Common myeloid progenitor, CD34-positive (primary cell): Measurements from ENCODE around the gene ISX. TPM values are rescaled to one million over a fixed set of nuclear protein-coding genes. Genes with fewer than 3 reads are reported as not detected.

Experiments
- CTCF ChIA-PET: fragments of 350-600 bp; sonication (Branson Sonifier 250); formaldehyde crosslinking; loops from one replicate; lab custom pipeline; 2021; ENCODE audit warnings: antibody characterized with exemption; lab: Charles Lee
- POLR2A ChIA-PET: fragments of 350-600 bp; sonication (Branson Sonifier 250); formaldehyde crosslinking; loops from one replicate; lab custom pipeline; 2021; ENCODE audit warnings: antibody characterized with exemption; lab: Charles Lee
- DNase-seq, 3 donors: peaks; one replicate each; pipeline versions ENCODE4 v3.0.0 to v3.0.0-alpha.2; 2013
- H3K27ac ChIP-seq, 2 experiments: 1 replicate in 1 of 2; 2 replicates in 1 of 2; pipeline ENCODE4 v1.7.0; 2013; ENCODE audit warnings: inconsistent platforms in 2 of 2, low read length in 2 of 2, mild to moderate bottlenecking in 2 of 2, low read depth in 1 of 2, moderate library complexity in 1 of 2; ENCODE audit not compliant: severe bottlenecking in 2 of 2, insufficient read depth in 1 of 2, poor library complexity in 1 of 2
- H3K27me3 ChIP-seq, 5 experiments: replicated peaks in 2 of 5; 1 replicate in 3 of 5; 2 replicates in 2 of 5; pipeline versions ENCODE4 v1.6.1 to v1.7.0; 2013; ENCODE audit warnings: low read length in 4 of 5, mild to moderate bottlenecking in 2 of 5, moderate library complexity in 2 of 5, inconsistent platforms in 1 of 5; ENCODE audit not compliant: insufficient read depth in 5 of 5, control insufficient read depth in 4 of 5
- H3K36me3 ChIP-seq, 4 experiments: 1 replicate in 2 of 4; 2 replicates in 2 of 4; pipeline versions ENCODE4 v1.6.1 to v1.7.0; 2013; ENCODE audit warnings: low read length in 3 of 4, control low read depth in 1 of 4, mild to moderate bottlenecking in 1 of 4; ENCODE audit not compliant: control insufficient read depth in 4 of 4, insufficient read depth in 4 of 4
- H3K4me1 ChIP-seq, 4 experiments: 1 replicate in 3 of 4; 2 replicates in 1 of 4; pipeline versions ENCODE4 v1.6.1 to v1.7.1; 2013; ENCODE audit warnings: low read length in 3 of 4, mild to moderate bottlenecking in 3 of 4, control low read depth in 1 of 4, inconsistent platforms in 1 of 4, moderate library complexity in 1 of 4; ENCODE audit not compliant: control insufficient read depth in 4 of 4, insufficient read depth in 4 of 4; ENCODE audit errors: control extremely low read depth in 1 of 4
- H3K4me3 ChIP-seq, 7 experiments: 1 replicate in 4 of 7; 2 replicates in 3 of 7; pipeline versions ENCODE4 v1.5.1 to v1.7.0; 2013; ENCODE audit warnings: mild to moderate bottlenecking in 7 of 7, low read length in 6 of 7, moderate library complexity in 6 of 7, inconsistent platforms in 2 of 7, low read depth in 2 of 7, control low read depth in 1 of 7; ENCODE audit not compliant: insufficient read depth in 4 of 7, control insufficient read depth in 1 of 7; ENCODE audit errors: extremely low read depth in 1 of 7
- H3K9me3 ChIP-seq, 5 experiments: 1 replicate in 4 of 5; 2 replicates in 1 of 5; pipeline versions ENCODE4 v1.6.1 to v1.7.1; 2013; ENCODE audit warnings: low read length in 4 of 5, mild to moderate bottlenecking in 2 of 5, inconsistent platforms in 1 of 5, low read depth in 1 of 5, moderate library complexity in 1 of 5; ENCODE audit not compliant: control insufficient read depth in 4 of 5, insufficient read depth in 2 of 5; ENCODE audit errors: control extremely low read depth in 1 of 5
- WGBS: methylation state at CpG from one replicate; pipeline ENCODE4 v1.1.5; 2013; ENCODE audit not compliant: insufficient coverage; 5-methylcytosine and 5-hydroxymethylcytosine counted together
- polyA plus RNA-seq: library from polyadenylated mRNA; unstranded; fragments of 120-200 nt; gene quantifications from one replicate; pipeline ENCODE4 v1.2.1, GENCODE V29; 2013

Gene ISX
- polyA plus RNA-seq = 0.01 TPM

DNA sequence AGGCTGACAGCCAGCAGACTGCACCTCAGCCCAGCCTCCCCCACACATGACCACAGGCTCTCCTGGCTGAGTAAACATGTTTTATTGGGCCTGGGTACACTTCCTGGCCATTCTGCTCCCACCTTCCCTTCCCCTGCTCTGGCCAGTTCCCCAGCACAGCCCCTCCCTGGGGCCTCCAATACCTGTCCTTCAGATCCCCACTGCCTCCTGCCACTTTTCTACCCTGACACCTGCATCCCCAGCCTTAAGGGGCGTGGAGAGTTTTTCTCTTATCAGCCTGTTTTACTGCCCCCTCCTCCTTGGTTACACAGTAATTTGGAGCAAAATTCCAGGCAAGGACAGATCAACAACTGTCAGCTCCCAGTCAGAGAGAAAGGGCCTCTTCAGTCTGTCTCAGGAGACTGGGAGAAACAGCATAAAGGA, at the start of gene ISX:
Gene ISX (plus strand): TSS at position 363 of the 423 bp plus-strand sequence. CDS start 930 bp downstream, outside the sequence.
- no peaks in the 10 kb centered on the region for H3K27me3 ChIP-seq
- POLR2A ChIA-PET = no interaction called here
- CTCF ChIA-PET = no interaction called here
- H3K4me1 ChIP-seq = peaks cover 0 to 39% (median 1%) of the 10 kb centered on the region in 4 experiments
- no peaks in the 10 kb centered on the region for H3K36me3 ChIP-seq
- no CpG with 5 or more reads among the region's 1 CpG for WGBS
- H3K27ac ChIP-seq = no peak within 1 kb of the TSS
- H3K4me3 ChIP-seq = no peak within 1 kb of the TSS
- DNase-seq = no peak
- H3K9me3 ChIP-seq = peaks cover 0 to 3% (median 0%) of the 10 kb centered on the region in 5 experiments

DNA sequence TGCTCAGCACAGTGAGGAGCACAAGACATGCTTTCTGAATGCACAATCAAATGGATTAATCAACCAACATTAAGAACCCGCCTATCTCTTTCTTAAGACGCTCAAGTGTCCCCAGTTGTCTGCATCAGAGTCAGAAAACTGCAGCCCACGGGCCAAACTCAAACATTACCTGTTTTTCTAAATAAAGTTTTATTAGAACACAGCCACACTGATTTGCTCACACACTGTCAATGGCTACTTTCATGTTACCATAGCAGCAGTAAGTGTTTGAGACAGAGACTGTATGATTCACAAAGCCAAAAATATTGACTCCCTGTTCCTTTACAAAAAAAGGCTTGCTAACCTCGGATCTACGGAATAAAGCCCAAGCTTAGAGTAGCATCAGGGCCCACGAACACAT, 49.0 kb upstream of the ISX start:
- CTCF ChIA-PET = no interaction called here
- Histone ChIP-seq H3K4me1 (no peaks in the 10 kb centered on the region), H3K4me3 (no peak overlapping the region), H3K27me3 (peaks cover 0 to 2% (median 0%) of the 10 kb centered on the region in 5 experiments), H3K36me3 (no peaks in the 10 kb centered on the region), H3K27ac (no peak overlapping the region), H3K9me3 (no peaks in the 10 kb centered on the region)
- no peak for DNase-seq
- POLR2A ChIA-PET = no interaction called here
- WGBS = 98% methylated on average over 5 of the region's 6 CpGs

DNA sequence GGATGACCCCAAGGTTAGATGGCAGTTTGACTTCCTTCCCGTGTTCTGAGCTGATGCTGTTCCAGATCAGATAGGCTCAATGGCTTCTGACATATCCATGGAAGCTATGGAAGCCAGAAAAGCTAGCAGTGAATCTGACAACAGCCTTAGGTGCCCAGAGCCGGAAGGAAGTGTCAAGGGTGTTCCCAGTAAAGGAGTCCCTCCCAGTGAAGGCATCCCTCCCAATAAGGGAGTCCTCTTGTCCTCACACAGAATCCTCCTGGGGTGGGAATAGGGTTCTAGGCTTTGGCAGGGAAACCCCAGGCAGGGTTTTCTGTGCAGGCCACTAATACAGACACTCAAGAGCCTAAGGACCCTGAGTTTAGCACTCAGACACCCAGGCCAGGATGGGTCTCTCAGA, 47.0 kb upstream of the ISX start:
- no peak for DNase-seq
- Histone ChIP-seq H3K9me3 (no peaks in the 10 kb centered on the region), H3K27me3 (no peaks in the 10 kb centered on the region), H3K27ac (no peak overlapping the region), H3K36me3 (no peaks in the 10 kb centered on the region), H3K4me3 (no peak overlapping the region), H3K4me1 (no peaks in the 10 kb centered on the region)
- 88% methylated on average over 2 of the region's 2 CpGs for WGBS
- ChIA-PET CTCF (interaction anchor here (1.1 to 1.2 kb wide), 2 partner anchors 16 to 604 kb away, joined by 3 read pairs; no protein-coding TSS in a partner anchor), POLR2A (no interaction called here)

DNA sequence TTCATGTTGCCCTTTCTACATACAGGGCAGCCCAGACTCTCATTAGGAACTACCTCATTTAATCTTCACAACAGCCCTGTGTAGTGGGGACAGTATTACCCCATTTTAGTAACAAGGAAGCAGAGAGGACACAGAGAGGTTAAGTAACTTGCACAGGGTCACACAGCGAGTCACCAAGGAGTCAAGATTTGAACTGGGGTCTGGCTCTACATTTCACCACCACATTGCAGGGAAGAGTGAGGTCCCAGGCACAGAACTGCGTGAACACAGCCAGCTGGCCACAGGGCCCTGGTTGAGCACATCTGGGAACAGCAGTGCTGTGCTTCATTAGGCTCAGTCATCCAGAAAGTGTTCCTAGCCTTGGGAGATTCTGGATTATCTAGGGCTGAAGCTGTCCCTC, 45.4 kb upstream of the ISX start:
- Histone ChIP-seq H3K9me3 (no peaks in the 10 kb centered on the region), H3K4me1 (no peaks in the 10 kb centered on the region), H3K4me3 (no peak overlapping the region), H3K36me3 (no peaks in the 10 kb centered on the region), H3K27me3 (no peaks in the 10 kb centered on the region), H3K27ac (no peak overlapping the region)
- no peak for DNase-seq
- 100% methylated on average over 2 of the region's 2 CpGs for WGBS
- ChIA-PET POLR2A (no interaction called here), CTCF (interaction anchor here (0.6 to 1.0 kb wide), 3 partner anchors 8 to 605 kb away, joined by 3 read pairs; no protein-coding TSS in a partner anchor)

DNA sequence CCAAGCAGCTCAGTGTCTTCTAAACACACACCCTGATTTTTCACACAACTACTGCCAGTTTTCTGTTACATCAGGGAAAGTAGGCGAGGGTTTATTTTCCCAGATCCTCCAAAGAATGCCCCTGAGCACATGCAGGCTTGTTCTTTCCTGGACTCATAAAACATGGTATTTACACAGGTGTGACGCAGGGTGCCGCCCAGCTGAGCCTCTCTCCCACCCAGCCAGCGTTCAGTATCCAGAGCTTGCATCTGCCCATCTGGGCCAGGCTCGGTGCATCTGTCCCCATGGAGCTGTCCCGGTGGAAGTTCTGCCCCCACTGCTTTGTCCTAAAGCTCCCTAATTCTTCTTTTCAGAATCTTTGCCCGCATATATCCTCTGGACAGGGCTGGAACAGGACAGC, 44.8 kb upstream of the ISX start:
- ChIA-PET POLR2A (no interaction called here), CTCF (interaction anchor here (0.6 to 5.1 kb wide), 5 partner anchors 9 to 607 kb away, joined by 3 to 41 read pairs (median 3); no protein-coding TSS in a partner anchor)
- Histone ChIP-seq H3K9me3 (no peaks in the 10 kb centered on the region), H3K27me3 (no peaks in the 10 kb centered on the region), H3K4me3 (no peak overlapping the region), H3K4me1 (no peaks in the 10 kb centered on the region), H3K36me3 (no peaks in the 10 kb centered on the region), H3K27ac (no peak overlapping the region)
- DNase-seq = no peak
- 83% methylated on average over 7 of the region's 7 CpGs for WGBS

DNA sequence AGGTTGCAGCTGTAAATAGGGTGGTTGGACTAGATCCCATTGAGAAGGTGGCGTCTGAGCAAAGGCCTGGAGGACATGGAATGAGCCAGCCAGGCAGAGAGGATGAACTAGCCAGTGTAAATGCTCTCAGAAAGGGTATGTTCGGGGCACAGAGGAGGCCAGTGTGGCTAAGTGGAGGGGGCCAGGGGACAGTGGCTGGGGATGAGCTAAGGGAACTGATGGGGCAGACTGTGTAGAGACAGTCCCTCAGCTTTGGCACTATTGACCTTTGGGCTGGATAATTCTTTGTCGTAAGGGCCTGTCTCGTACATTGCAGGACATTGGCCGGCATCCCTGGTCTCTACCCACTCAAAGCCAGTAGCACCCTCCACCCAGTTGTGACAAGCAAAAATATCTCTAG, 43.7 kb upstream of the ISX start:
- H3K4me3 ChIP-seq = no peak overlapping the region
- CTCF ChIA-PET = interaction anchor here (0.9 to 5.1 kb wide), 3 partner anchors 16 to 609 kb away, joined by 3 to 41 read pairs (median 4); no protein-coding TSS in a partner anchor
- POLR2A ChIA-PET = no interaction called here
- H3K36me3 ChIP-seq = no peaks in the 10 kb centered on the region
- DNase-seq = no peak
- H3K9me3 ChIP-seq = no peaks in the 10 kb centered on the region
- WGBS = 100% methylated on average over 5 of the region's 5 CpGs
- no peaks in the 10 kb centered on the region for H3K4me1 ChIP-seq
- no peak overlapping the region for H3K27ac ChIP-seq
- H3K27me3 ChIP-seq = no peaks in the 10 kb centered on the region

DNA sequence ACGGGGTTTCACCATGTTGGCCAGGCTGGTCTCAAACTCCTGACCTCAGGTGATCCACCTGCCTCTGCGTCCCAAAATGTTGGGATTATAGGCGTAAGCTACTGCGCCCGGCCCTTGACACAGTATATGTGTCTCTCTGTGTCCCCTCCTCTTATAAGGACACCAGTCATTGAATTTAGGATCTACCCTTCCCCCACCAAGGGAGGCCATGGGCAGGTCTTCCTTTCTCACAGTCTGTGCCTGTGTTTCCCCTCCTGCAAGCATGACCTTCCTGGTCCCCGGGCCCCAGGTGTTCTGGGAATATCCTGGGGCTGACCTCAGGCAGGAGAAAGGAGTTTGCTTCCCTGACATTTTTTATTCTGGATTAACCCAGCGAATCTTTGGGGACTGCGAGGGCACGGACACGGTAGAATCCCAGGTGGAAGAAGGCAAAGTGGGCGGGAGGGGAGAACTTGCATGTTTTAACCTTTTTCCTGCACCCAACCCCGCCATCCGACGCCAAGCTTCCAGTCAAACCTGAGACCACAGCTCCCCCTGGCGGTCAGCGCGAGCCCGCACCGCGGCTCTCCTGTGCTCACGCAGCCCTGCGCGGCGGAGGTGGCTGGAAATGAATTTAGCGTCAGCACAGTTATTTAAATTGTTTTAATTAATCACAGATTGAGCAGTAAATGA, 42.1 kb upstream of the ISX start:
- Histone ChIP-seq H3K4me3 (no peak overlapping the region), H3K36me3 (no peaks in the 10 kb centered on the region), H3K4me1 (no peaks in the 10 kb centered on the region), H3K27me3 (no peaks in the 10 kb centered on the region), H3K9me3 (no peaks in the 10 kb centered on the region), H3K27ac (no peak overlapping the region)
- 29% methylated on average over 22 of the region's 25 CpGs for WGBS
- POLR2A ChIA-PET = no interaction called here
- CTCF ChIA-PET = interaction anchor here (0.7 to 5.1 kb wide), 4 partner anchors 13 to 610 kb away, joined by 3 to 41 read pairs (median 4); no protein-coding TSS in a partner anchor
- peak; percentile 36 to 67 (median 53) for DNase-seq
